ENCODE results near the gene CPED1. TPM values are rescaled to one million over a fixed set of nuclear protein-coding genes. Genes with fewer than 3 reads are reported as not detected.
A peak's percentile ranks its signal among the peaks of the same experiment; 100 is the strongest.
"Not testable (repeated sequence)": the region's sequence is repeated elsewhere in the genome, so short reads cannot be mapped to it uniquely, and the experiment has no call there.

CPED1 gene
- total RNA-seq, 1 experiment from 2014 or later = 33.6 TPM

GRCh38 chr7:121181357-121181756, 192.8 kb downstream of the CPED1 start:
- DNase-seq (ENCODE audit: low read depth) = no peak

GRCh38 chr7:121182281-121182680, 193.8 kb downstream of the CPED1 start:
- DNase-seq (ENCODE audit: low read depth) = no peak

- DNase-seq (ENCODE audit: low read depth) = no peak
Observed at GRCh38 chr7:121182902-121183301, 194.4 kb downstream of the CPED1 start.

GRCh38 chr7:121183883-121184282, 195.4 kb downstream of the CPED1 start:
- not testable (repeated sequence) for DNase-seq (ENCODE audit: low read depth)

DNA sequence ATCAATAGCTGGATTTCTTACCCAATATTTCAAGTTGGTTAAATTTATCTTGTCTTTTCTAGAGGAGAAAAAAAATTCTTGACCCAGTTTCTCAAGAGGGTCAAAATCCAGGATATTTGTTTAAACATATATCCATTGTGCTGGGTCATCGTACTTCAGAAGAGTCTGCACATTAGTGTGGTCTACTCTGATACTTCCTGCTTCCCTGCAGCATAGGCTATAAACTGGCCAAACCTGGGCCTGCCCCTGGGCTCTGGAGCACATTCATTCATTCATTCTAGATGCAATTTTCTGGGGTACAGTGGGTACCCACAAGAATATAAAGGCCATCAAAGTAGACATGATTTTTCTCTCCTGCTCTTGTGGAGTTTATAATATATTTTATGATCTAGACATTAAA, 198.2 kb downstream of the CPED1 start:
- DNase-seq (ENCODE audit: low read depth) = no peak

DNA sequence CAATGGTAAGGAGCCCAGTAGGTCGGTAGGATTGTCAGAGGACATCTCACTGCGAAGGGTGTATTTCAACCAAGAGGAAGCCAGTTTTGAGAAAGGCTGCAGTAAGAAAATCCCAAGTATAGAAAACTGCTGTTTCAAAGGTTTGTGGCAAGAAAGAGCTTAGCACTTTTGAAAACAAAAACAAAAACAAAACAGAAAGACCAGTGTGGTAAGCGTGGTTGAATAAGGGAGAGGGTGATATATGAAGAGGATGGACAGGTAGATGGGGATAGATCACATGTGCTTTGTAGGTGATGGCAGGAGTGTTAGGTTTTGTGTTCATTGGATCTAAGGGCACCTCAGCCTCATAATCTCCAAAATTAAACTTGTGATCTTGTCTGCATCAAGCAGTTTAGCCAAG, 198.7 kb downstream of the CPED1 start:
- no peak for DNase-seq (ENCODE audit: low read depth)

DNA sequence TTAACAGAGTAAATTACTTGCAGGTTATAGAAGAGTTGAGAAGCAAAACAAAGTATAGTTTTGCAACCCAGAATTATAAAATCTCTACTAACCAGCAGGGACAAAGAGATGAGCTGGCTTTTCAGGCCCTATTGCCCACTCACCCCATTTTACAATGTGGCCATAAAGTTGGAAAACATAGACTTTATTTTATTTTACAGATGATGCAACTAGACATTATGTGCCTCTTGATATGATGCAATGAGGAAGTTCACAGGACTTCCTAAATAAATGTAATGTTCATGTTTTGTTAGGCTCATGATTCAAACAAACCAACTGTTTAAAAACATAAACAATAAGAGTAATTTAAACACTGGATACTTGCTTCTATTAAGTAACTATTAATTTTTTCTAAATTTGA, 199.2 kb downstream of the CPED1 start:
- no peak for DNase-seq (ENCODE audit: low read depth)

DNA sequence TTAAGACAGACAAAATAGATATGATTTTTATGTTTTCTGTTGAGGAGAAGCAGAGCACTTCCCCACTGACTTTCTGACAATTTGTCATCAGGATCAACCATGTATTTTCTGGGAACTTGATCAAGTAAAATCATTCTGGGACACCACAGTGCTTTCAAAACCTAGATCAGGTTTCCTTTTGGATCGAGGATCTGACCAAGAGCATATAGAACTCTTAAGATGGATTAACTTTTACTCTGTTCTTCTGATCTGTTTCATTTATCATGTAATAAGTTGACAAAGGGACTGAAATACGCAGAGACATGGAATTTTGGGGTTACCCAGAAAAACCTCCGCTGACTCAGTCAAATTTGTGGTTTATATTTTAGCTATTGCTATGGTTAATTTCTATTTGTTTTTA, 204.3 kb downstream of the CPED1 start:
- peak; percentile 3 for DNase-seq (ENCODE audit: low read depth)

DNA sequence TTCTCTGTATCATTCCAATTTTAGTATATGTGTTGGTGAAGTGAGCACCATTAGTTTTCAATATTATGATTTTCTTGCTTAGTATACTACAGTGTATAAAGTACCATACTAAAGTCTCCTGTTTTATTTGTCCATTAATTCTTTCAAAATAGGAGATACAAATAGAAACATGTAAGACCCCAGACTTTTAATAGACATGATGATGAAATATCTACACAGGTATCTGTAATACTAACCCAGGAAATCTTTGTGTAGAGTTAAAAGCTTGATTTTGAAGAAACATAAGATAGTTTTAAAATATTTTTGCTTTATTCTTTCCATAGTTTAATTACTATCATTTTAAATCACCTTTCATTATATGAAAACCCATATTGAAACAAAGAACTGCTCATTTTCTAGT, 206.5 kb downstream of the CPED1 start:
- no peak for DNase-seq (ENCODE audit: low read depth)

- peak; percentile 82 for DNase-seq (ENCODE audit: low read depth)
Observed at GRCh38 chr7:121195874-121196273, 207.4 kb downstream of the CPED1 start.

DNA sequence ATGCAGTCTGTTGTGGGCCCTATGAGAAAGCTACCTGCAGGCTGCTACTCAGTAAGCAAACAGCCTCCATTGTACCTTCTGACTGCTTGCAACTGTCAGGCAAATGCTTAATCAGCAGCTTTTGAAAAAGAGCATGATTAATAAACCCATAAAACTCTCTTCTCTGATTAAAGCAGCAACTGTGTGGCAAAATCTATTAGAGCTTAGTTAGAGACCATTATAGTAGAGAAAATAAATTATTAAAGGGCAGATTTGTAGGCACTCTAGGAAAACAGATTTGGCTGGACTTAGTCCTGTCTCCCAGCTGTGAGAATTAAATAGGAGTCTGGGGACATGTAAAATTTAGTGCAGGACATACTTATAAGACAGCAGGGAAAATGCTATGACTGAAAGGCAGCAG, 207.8 kb downstream of the CPED1 start:
- DNase-seq (ENCODE audit: low read depth) = no peak

DNA sequence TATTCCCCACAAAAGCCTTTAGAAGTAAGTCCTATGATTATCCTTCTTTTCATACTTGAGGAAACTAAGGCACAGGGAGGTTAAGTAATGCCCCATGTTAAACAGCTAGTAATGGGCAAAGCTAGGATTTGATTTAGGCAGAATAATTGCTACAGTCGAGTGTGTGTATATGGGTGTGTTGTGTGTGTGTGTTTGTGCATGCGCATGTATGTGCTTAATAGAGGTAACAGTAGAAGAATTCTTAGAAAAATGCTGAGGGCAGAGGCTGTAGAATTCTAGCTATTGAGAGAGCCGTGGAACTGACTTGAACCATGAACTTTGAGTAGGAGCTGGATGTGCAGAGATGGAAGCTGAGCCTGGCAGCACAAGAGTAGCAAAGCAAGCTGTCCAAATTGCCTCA, 208.9 kb downstream of the CPED1 start:
- no peak for DNase-seq (ENCODE audit: low read depth)

GRCh38 chr7:121198502-121198901, 210.0 kb downstream of the CPED1 start:
- no peak for DNase-seq (ENCODE audit: low read depth)

GRCh38 chr7:121202125-121202524, 213.6 kb downstream of the CPED1 start:
- no peak for DNase-seq (ENCODE audit: low read depth)

- DNase-seq (ENCODE audit: low read depth) = peak; percentile 7
Observed at GRCh38 chr7:121202834-121203233, 214.3 kb downstream of the CPED1 start.

DNA sequence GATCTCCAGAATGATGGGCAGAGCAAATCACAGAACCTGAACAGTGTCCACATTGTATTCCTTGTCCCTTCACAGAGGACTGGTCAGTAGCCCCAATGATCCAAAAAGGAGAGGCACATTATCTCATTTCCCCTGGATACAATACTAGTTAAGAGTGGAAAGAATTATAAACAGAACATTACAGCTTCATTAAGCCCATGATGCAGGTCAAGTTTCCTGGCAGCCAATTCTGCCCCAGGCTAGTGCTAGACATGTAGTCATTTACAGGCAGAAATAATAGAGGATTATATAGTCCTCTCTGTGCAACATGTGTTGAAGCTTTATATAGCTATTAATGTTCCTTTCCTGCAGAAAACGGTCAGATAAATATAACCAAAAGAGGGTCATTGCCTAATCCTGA, 216.0 kb downstream of the CPED1 start:
- peak; percentile 78 for DNase-seq (ENCODE audit: low read depth)

DNA sequence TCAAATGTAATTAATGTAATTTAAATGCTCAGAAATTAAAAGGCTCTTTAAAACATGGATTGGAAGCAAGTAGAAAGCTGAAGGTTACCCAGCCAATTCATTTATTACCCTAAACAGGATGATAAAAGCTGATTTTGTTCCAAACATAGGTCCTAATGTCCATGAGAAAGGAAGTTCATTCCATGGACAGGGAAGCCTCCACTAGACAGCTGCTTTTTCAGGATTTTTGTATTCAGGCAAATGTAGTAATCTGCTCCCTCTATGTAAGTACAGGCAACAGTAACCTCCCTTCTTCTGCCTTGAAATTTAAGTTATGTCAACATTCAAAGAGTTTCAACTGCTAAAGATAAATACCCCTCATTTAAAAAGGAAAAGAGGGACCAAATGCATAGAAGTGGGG, 217.3 kb downstream of the CPED1 start:
- DNase-seq (ENCODE audit: low read depth) = no peak

- DNase-seq (ENCODE audit: low read depth) = no peak
Observed at GRCh38 chr7:121211253-121211652, 222.7 kb downstream of the CPED1 start.

DNA sequence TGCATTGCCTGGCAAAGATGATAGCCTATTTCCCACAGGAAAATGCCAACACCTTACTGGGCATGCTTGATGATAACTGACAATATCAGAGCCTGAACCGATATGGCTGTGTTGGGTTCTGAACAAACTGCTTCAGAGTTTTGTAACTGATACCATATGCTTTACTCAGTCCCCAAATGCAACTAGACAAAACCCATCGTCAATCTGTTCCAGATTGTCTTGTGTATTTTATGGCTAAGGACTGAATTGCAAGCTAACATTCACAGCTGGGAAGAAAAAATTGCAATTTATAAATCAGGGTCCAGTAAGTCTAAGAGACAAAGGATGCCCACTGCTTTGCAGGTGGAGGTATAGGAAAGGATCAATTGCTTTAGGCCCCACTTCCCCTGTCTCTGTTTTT, 223.5 kb downstream of the CPED1 start:
- DNase-seq (ENCODE audit: low read depth) = no peak

DNA sequence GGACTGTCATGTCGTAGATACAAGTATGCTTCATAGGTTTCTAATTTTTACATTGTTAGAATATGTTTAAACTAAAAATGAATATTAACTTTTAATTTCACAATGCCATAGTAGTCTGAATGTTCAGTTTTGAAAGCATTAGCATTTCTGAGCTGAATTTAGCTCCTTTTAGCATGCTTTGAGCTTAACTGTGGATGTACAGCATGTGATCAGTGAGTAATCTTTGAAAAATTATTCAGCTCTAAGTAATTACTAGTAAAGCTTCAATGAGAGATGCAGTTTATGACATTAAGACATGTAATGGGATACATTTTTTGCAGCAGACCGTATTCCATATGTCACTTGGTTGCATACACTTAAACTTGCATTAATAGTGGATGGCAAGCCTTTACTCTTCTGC, 226.1 kb downstream of the CPED1 start:
- DNase-seq (ENCODE audit: low read depth) = no peak

GRCh38 chr7:121219026-121219425, 230.5 kb downstream of the CPED1 start:
- peak; percentile 82 for DNase-seq (ENCODE audit: low read depth)

GRCh38 chr7:121221108-121221507, 232.6 kb downstream of the CPED1 start:
- DNase-seq (ENCODE audit: low read depth) = not testable (repeated sequence)

DNA sequence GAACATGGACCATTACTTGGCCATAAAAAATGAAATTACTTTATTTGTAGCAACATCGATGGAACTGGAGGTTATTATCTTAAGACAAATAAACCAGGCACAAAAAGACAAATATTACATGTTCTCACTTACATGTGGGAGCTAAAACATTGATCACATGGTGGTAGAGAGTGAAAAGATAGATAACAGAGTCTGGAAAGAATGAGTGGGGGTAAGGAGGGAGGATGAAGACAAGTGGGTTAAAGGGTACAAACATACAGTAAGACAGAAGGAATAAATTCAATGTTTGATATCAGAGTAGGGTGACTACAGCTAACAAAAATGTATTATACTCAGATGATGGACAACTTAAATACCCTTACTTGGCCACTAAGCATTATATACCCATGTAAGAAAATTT, 240.3 kb downstream of the CPED1 start:
- no peak for DNase-seq (ENCODE audit: low read depth)

- DNase-seq (ENCODE audit: low read depth) = no peak
Observed at GRCh38 chr7:121235201-121235600, 246.7 kb downstream of the CPED1 start.

GRCh38 chr7:121237601-121238000, 249.1 kb downstream of the CPED1 start:
- DNase-seq (ENCODE audit: low read depth) = no peak
